Cardiac fibroblast (primary cell): Measurements from ENCODE around the gene BLACAT1.

Experiments used
- DNase-seq, 2 donors: peaks; one replicate each; pipeline versions ENCODE4 v3.0.0 to v3.0.0-alpha.2; 2010; ENCODE audit warnings: low read depth in 2 of 2
- H3K4me3 ChIP-seq, 2 donors: replicated peaks in 1 of 2; 1 replicate in 1 of 2; 2 replicates in 1 of 2; pipeline ENCODE4 v1.5.1; 2011; ENCODE audit warnings: low read depth in 2 of 2, low read length in 2 of 2, mild to moderate bottlenecking in 2 of 2, moderate library complexity in 1 of 2
- CTCF ChIP-seq: IDR thresholded peaks from one replicate; pipeline ENCODE4 v1.5.1; 2011; ENCODE audit warnings: low read depth, mild to moderate bottlenecking, low read length, inconsistent platforms

Gene BLACAT1

DNA sequence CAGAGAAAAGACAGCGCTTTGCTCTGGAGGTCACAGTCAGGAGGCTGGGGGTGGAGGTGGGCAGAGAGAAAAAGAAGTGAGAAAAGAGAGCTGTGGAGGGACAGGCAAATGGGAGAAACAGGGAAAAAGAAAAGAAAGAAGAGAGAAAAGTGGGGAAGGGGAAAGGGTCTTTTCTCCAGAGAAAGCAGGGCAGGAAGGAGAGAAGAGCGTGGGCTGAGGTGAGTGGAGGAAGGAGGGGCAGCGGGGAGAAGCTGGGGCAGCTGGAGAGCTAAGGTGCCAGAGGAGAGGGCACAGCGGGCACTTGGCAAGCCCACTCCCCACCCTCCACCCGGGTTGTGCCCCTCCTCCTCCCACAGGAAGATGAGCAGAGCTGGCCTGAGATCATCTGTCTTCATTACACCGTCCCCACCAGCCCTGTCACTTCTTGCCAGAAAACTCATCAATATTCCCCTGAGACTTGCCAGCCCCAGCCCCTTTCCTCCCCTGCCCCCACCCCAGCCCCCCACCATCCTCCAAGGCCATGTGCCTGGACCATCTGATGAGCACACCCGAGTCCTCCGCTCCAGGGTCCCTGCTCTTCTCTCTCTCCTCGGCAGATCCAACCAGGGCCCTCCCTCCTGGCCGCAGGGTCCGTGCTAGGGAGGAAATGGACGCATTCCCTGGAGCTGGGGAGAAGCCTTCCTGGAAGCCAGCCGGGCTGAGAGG lies 17.0 kb upstream of the BLACAT1 start:
- TF ChIP-seq CTCF, result no peak
- no peak overlapping the region for H3K4me3 ChIP-seq

DNA sequence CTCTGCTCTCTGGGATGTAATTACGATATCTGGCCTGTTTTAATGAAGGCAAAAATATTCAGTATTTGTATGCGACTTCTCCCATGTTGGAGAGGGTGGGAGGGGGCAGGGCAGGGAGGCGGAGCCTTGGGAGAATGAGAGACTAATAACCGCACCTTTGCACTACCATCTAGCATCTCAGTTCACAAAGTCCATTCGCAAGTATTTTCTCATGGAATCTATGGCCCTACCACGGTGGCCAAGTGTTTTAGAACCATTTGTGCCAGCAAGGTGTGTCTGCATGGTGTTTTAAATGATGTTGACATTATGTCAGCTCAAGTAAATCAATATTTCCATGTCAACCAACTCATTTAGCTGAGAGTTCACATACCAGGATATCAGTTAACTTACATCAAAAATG lies 14.3 kb upstream of the BLACAT1 start:
- no peak for TF ChIP-seq CTCF

More for the DNA sequence above, 17.0 kb upstream of the BLACAT1 start:
- no peak for DNase-seq

DNA sequence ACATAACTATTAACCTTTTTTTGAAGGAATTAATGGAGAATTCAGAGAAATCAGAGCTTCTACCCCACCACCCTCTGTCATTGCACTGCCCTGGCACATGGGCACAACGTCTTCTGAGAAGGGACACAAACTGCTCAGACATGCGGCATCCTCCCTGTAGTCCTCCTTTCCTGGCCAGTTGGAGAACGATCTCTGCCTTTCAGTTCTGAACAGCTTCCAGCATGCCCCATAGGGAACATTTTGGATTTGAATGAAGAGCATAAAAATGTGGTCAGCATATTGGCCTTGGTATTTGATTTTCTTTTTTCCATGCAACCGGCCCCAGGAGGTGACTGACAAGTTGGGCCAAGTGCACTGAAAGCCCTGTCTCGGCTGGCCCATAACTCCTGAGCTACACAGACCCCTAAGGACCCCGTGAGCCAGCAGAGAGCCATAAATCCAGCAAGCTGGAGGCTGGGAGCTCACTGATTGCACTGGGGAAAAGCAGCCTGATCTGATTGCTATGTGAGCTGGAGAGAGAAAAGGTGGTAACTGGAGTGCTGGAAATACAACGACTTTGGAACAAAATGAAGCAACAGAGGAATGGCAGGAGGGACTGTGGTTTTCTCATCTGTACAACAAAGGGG lies 10.9 kb upstream of the BLACAT1 start:
- no peak for DNase-seq
- no peak overlapping the region for H3K4me3 ChIP-seq
- TF ChIP-seq CTCF, result no peak

More for the DNA sequence above, 14.3 kb upstream of the BLACAT1 start:
- no peak overlapping the region for H3K4me3 ChIP-seq
- DNase-seq, result no peak

- no peak overlapping the region for H3K4me3 ChIP-seq
These were observed 9.5 kb upstream of the BLACAT1 start for GRCh38 chr1:205465392-205465791.

DNA sequence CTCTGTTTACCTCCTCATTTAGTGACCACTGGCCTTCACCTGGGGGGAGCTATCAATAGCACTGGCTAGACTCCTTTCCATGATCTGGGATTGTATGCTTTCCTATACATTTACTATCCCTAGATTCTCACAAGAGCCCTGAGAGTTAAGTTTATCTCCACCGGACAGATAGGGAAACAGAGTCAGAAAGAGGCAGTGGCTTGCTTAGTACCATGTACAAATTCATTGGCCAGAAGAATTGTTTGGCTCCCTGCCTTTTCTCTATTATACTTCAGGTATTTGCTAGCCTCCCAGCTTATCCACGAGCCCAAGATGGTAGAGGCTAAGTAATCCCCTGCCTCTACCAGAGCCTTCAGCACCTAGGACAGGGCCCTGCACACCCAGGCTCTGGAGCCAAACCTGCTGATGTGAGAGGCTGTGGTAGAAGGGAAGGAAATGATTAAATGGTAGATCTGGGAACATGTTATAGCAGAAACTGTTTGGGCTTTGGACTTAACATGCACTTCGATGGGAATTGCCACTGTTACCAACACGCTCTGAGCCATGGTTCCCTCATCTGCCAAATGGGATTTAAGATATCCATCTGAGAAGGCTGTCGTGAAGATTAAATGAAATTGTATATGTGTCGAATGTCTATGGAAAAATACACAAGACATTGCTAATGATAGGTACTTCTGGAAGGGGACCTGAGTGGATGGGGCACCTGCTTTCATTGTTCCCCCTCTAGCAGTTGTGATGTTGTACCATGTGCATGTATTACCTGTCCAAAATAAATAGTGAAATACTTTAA lies 3.1 kb upstream of the BLACAT1 start:
- no peak overlapping the region for H3K4me3 ChIP-seq
- no peak for TF ChIP-seq CTCF
- peak; percentile 58 to 76 for DNase-seq

More at GRCh38 chr1:205465392-205465791, 9.5 kb upstream of the BLACAT1 start:
- TF ChIP-seq CTCF, result no peak
- no peak for DNase-seq

DNA sequence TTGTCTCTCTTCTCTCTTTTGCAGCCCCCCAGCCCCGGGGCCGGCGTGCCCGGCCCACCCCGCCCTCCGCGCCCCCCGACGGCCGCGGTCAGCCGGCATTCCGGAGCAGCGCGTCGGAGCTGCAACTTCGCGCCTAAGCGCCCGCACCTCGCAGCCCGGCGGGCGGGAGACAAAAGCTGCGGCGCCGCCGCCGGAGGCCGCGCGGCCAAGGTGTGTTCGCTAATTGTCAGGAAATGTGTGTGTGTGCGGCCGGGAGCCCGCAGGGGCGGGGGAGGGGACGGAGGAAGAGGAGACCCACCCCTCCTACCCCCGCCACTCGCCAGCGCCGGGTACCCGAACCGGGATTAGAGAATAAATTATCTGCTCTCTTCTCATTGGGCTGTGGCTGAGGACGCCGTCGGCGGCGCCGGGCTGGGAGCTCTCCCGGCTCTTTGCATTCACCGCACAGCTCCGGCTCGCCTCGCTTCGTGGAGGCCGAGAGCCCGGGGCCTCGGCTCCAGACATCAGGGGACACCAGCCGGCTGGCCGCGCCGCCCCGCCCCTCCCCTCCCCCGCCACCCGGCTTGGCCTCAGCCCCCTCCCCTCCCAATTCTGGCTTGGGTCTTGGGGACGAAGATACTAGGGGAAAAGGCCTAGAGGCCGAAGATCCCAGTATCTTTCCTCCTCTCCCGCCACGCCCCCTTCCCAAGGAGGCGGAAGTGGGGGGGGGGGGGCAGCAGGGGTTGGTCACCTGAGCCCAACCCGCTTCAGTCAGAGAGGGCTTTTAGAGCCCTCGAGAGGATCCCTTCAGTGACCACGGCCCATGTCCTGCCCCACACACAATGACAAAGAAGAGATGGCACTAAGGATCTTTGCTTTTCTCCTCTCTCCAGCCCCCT lies 1.3 kb upstream of the BLACAT1 start:
- no peak overlapping the region for H3K4me3 ChIP-seq
- TF ChIP-seq CTCF, result no peak
- DNase-seq, result no peak
